SW 1271 (cell line): Measurements from ENCODE around the gene TNNC2.
"Not testable (repeated sequence)": the region's sequence is repeated elsewhere in the genome, so short reads cannot be mapped to it uniquely, and the experiment has no call there.

Source experiments
- DNase-seq, 2 experiments: peaks; one replicate each; lab custom pipeline; 2025; lab: John Stamatoyannopoulos, UW

The TNNC2 gene

DNA sequence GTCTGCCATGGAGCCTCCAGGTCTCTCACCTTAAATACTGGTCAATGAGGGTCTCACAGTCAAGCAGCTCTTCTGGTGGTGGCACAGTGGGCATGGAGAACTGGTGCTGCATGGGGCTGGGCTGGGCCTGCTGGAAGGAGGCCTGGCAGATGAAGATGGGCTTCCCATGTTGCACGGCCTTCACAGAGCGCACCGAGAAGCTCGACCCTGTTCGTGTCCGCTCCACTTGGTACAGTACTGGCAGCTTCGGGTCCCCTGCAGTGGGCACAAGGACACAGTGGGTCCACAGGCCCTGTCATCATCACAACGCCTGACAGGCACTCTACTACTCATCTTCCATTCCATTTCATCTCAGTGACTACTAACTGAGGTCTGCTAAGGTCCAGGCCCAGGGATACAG, 21.3 kb upstream of the TNNC2 start:
- no peak for DNase-seq

GRCh38 chr20:45845452-45845851, 18.3 kb upstream of the TNNC2 start:
- DNase-seq, result no peak

- DNase-seq, result no peak
These were observed 16.4 kb upstream of the TNNC2 start for GRCh38 chr20:45843506-45843905.

GRCh38 chr20:45842169-45842812, 15.2 kb upstream of the TNNC2 start:
- DNase-seq, result no peak

GRCh38 chr20:45841407-45842129, 14.5 kb upstream of the TNNC2 start:
- DNase-seq, result no peak

GRCh38 chr20:45840700-45841198, 13.6 kb upstream of the TNNC2 start:
- DNase-seq, result no peak

DNA sequence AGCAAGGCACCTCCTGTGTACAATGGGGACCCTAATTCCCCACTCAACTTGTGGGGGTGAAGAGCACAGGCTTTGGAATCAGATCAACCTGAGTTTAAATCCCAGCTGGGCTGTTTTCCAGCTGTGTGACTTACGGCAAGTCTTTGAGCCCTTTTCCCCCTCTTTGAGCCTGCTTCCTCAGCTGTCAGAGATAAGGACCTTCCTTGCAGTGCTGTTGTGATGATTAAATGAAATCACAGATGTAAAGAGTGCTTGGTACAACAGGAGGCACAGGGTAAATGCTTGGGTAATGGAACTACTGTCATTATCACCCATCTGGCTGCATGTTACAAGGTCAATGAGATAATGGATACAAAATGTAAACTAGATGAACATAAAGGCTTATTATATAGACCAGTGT, 9.7 kb upstream of the TNNC2 start:
- no peak for DNase-seq

DNA sequence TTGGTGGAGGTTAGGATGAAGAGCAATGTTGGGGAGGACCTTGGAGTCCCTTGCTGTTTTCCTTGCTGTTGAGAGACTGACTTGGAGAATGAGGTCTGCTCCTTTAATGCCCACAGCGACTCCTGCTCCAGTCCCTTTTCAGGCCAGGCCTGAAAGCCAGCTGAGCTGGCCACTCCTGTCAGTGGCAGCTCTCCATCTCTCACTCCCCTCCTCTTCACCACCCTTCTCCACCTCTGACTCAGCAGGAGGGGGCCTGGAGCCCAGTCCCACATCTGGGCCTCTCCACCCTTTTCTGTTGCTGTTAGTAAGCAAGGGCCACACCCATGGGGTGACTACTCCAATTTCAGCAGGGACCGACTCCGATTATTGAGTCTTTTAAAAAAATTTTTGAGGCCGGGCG, 8.7 kb upstream of the TNNC2 start:
- DNase-seq, result no peak

- no peak for DNase-seq
These were observed 8.2 kb upstream of the TNNC2 start for GRCh38 chr20:45835329-45835765.

- no peak for DNase-seq
These were observed 7.7 kb upstream of the TNNC2 start for GRCh38 chr20:45834797-45835161.

DNA sequence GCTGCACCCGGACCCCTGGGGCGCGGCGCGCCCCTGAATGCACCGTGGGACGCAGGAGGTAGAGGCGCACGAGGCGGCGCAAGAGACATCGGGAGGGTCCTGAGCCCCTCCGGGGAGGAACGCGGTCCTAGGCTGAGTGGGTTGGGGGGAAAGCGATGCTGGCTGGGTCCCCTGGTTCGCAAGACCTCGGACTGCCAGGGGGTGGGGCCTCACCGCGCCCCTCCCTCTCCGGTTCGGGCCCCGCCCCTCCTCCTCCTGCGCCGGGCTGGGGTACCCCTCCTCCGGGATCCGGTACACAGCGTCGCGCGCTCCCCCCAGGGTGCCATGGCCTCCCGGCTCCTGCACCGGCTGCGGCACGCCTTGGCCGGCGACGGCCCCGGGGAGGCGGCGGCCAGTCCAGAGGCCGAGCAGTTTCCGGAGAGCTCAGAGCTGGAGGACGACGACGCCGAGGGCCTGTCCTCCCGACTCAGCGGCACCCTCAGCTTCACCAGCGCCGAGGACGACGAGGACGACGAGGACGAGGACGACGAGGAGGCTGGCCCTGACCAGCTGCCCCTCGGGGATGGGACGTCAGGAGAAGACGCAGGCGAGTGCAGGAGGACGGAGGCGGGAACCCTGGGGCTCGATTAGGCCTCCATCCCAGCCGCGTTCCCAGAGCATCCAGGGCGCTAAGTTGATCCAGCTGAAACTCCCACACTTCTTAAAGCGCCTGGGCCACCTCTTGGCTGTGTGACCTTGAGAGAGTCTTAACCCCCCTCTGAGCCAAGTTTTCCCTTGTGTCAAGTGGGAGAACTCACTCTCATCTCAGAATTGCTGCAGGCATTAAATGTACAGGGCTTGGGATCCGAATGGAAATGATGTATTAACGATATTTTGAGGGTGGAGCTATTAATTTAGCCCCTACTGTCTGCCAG, 7.0 kb upstream of the TNNC2 start:
- peak; percentile 53 to 63 for DNase-seq

DNA sequence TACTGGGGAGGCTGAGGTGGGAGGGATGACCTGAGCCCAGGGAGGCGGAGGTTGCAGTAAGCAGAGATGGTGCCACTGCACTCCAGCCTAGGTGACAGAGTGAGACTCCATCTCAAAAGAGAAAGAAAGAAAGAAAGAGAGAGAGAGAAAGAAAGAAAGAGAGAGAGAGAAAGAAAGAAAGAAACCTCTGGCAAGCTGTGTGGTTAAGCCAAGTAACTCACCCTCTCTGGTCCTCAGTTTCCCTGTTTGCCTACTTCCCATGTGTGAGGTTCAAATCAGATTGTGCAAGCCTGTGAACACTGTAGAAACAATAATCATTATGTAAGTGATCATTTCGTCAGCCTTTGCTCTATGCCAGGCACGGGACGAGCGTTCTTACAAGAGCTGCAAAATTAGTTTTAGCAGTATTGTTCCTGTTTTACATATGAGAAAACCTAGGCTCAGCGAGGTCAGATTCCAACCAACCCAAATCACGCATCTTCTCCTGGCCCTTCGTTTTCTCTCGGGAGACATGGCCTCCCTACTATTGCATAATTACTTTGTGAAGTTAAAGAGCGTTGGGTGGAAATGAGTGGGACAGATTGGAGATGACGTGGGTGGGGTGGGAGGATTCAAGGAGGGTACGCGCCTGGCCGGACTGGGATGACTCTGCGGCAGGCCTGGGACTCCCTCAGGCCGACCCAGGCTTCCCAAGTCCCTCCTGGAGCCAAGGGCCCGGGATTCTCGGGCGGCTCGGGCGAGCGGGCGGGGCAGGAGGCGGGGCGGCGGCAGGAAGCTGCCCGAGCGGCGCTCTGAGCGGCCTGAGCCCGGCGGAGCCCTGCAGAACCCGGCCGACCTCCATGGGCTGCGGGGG, 6.1 kb upstream of the TNNC2 start, which contains the start of gene SNX21:
Gene SNX21 (plus strand): TSS at position 770 of the 853 bp plus-strand sequence. CDS start 121 bp downstream, outside the sequence.
- peak; percentile 76 to 88 for DNase-seq

DNA sequence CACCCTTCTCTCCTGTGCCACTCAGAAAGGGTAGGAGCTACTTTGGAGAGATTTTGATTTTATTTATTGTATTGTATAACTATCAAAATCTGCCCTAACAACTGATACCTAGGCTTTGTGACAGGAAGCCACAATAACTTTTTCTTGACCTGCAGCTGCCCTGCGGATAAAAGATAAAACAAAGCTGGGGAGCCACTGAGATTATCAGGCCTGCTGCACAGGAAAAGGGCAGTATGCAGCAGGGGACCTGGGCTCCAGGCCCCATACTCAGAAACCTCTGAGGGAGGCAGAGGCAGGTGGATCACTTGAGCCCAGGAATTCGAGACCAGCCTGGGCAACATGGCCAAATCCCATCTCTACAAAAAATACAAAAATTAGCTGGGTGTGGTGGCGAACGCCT, 5.5 kb upstream of the TNNC2 start:
- no peak for DNase-seq

- not testable (repeated sequence) for DNase-seq
These were observed 2.6 kb upstream of the TNNC2 start for GRCh38 chr20:45829673-45830106.

DNA sequence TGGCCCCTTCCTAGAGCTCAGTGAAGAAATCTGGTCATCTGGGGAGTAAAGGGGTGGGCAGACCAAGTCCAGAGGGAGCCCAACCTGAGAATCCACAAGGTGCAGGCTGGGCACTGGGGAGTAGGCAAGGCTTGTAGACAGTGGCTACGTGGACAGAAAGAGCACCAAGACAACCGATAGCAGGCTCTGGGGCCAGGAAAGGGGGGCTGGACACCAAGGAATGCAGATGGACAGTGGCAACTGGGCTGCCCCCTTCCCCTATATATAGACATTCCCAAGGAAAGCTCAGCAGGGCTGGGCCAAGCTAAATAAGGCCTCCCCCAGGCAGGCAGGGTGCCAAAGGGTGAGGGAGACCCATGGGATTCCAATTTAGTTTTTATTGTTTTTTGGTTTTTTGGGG, 1.5 kb upstream of the TNNC2 start:
- no peak for DNase-seq

- no peak for DNase-seq
These were observed 600 bp upstream of the TNNC2 start for GRCh38 chr20:45827712-45828111.

DNA sequence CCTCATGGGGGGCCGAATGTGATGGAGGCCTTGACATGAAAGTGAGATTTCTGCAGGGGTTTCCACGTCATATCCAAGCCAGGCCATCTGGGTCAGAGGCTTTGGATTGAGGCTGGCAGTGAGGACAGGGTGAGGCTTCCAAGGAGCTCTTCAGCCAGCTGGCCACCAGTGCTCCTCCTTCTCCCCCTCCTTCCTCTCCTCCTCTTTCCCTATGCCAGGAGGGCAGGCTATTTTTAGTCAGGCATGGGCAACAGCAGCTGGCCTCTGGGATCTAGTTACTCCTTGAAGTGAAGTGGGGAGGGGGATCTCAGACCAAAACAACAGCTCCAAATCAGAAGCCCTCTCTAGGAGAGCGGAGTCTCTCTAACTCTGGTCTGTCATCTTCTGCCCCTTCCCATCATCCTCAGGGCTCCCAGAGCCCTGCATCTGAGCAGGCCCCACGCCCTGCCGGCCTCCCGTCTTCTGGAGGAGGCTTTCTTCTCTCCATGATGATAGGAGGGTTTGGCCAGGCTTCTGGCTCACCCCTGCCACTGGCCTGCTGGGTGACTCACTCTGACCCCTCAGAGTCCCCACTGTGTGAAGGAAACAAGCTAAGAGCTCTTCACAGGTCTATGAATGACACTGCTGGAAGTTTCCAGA, 612 bp downstream of the TNNC2 start:
- no peak for DNase-seq

DNA sequence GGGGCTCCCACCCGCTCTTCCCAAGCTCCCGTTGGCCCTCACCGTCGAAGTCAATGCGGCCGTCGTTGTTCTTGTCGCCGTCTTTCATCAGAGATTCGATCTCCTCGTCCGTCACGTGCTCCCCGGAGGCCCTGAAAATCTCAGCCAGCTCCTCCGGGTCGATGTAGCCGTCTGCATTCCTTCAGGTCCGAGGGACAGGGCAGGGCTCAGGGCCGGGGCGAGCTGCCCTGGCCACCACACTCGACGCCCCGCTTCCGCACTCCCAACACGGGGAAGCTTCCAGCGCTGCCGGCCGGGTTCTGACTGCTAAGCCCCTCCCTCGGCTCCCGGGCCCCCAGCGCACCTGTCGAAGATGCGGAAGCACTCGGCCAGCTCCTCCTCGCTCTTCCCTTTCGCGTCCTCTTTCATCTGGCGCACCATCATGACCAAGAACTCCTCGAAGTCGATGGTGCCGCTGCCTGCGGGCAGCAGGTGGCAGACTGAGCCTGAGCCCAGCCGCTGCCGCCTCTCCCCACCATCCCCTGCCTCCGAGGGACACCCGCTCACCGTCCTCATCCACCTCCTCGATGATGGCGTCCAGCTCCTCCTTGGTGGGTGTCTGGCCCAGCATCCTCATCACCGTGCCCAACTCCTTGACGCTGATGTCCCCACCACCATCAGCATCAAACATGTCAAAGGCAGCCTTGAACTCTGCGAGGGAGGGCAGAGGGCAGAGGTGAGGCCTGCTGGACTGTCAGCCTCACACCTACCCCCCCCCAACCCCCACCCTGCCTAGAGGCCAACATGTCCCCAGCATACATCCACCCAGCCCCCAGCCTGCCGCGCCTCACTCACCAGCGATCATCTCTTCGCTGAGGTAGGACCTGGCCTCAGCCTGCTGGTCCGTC, 2.9 kb downstream of the TNNC2 start:
- DNase-seq, result no peak

- DNase-seq, result no peak
These were observed 4.3 kb downstream of the TNNC2 start for GRCh38 chr20:45822857-45823256.

DNA sequence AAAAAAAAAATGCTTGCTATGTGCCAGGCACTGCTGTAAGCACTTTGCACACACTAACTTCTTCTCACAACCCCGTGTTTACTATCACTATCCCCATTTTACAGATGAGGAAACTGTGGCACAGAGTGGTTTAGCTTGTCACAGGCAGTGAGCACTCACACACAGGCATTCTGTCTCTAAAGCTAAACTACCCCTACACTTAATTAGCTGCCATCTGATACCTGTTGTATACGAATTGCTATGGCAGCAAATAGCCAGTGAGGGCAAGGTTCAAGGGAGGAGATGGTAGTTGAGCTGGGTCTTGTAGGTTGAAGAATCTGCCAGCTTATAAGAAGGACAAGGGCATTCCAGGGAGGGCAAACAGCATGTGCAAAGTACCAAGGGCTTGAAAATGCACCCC, 5.2 kb downstream of the TNNC2 start:
- DNase-seq, result no peak
